Adrenal gland (tissue), 12 donors: ENCODE results near the gene ANKRD42. TPM values are rescaled to one million over a fixed set of nuclear protein-coding genes. Genes with fewer than 3 reads are reported as not detected.

ENCODE experiments used
- DNase-seq, 7 donors: peaks; one replicate each; pipeline ENCODE4 v3.0.0-alpha.2; 2019 to 2020
- H3K27ac ChIP-seq, 5 donors: fragments of 200-600 bp; sonication (generic) in 4 of 5; 1 replicate in 3 of 5; 2 replicates in 2 of 5; pipeline versions ENCODE4 v1.5.1 to v1.8.0; 2016 to 2020; ENCODE audit warnings: mild to moderate bottlenecking in 1 of 5
- H3K27me3 ChIP-seq: fragments of 200-600 bp; 2 replicates; pipeline ENCODE4 v1.8.0; 2021
- H3K36me3 ChIP-seq, 2 donors: fragments of 200-600 bp; replicated peaks in 1 of 2; 1 replicate in 1 of 2; 2 replicates in 1 of 2; pipeline versions ENCODE4 v1.5.1 to v1.8.0; 2018 to 2022
- H3K4me1 ChIP-seq, 2 donors: fragments of 200-600 bp; replicated peaks in 1 of 2; 1 replicate in 1 of 2; 2 replicates in 1 of 2; pipeline versions ENCODE4 v1.5.1 to v1.8.0; 2018 to 2021
- H3K4me3 ChIP-seq, 4 donors: fragments of 200-600 bp; sonication (generic) in 3 of 4; one replicate each; pipeline ENCODE4 v1.5.1; 2016 to 2018
- H3K9me3 ChIP-seq, 3 donors: fragments of 200-600 bp; sonication (generic) in 1 of 3; replicated peaks in 1 of 3; 1 replicate in 2 of 3; 2 replicates in 1 of 3; pipeline versions ENCODE4 v1.5.1 to v1.8.0; 2016 to 2021
- CTCF ChIP-seq, 6 experiments: fragments of 450-650 bp in 4 of 6; fragments of 200-600 bp in 2 of 6; sonication (generic) in 1 of 6; IDR thresholded peaks; 1 replicate in 5 of 6; 2 replicates in 1 of 6; pipeline versions ENCODE4 v1.5.1 to v1.8.0; 2016 to 2021; ENCODE audit warnings: antibody characterized with exemption in 6 of 6, mild to moderate bottlenecking in 2 of 6, moderate library complexity in 1 of 6
- POLR2A ChIP-seq, 2 donors: fragments of 450-650 bp; IDR thresholded peaks; one replicate each; pipeline ENCODE4 v1.6.1; 2017; ENCODE audit warnings: antibody characterized with exemption in 2 of 2, mild to moderate bottlenecking in 2 of 2, moderate library complexity in 1 of 2
- WGBS, 4 donors: extraction: QIAGEN DNeasy Blood & Tissue Kit in 2 of 4; methylation state at CpG; one replicate each; pipeline versions ENCODE4 v1.1.5 to v1.1.7; 2013 to 2017; 5-methylcytosine and 5-hydroxymethylcytosine counted together
- intact Hi-C, 2 donors: fragments of 100-400 bp; cut with DNase I; formaldehyde crosslinking; loops; one replicate each; pipeline versions ENCODE4 v1.14.1 to v1.15.0; 2022 to 2023
- polyA plus RNA-seq, 3 donors: library from polyadenylated mRNA; stranded (reverse); fragments of 200-250 nt in 2 of 3; fragments of 350-450 nt in 1 of 3; fragmentation: Illumina TruSeq in 1 of 3; extraction: RNeasy Lipid Tissue Mini Kit (QIAGEN cat#74804) in 1 of 3; gene quantifications; one replicate each; pipeline ENCODE4 v1.2.3, GENCODE V29; 2013 to 2014
- total RNA-seq, 9 donors: library from RNA; depleted of rRNA in 4 of 9; stranded (reverse); fragments of >200 nt in 4 of 9; fragments of 120-200 nt in 1 of 9; fragmentation: NEBNext Ultra II Directional in 1 of 9; extraction: Animal tissue kit (Norgen Biotek cat#: 25700) in 1 of 9; gene quantifications; one replicate each; pipeline versions ENCODE4 v1.1.0 to v1.2.4, GENCODE V29; 2013 to 2023
- donor health status: healthy with polysubstance abuse.
- donor health status: Bipolar disorder and iron deficiency.
- donor health status: DM: yes; HTN: yes; CAD: no.
- donor health status: DM: no; HTN: no; CAD: no.
- donor health status: DM: no; HTN: no; CAD: no.
- donor health status: DM: yes; HTN: yes; CAD: no.

ANKRD42 gene
- total and polyA plus RNA-seq, 12 donors, result 9.0 to 34.3 (median 23.3) TPM

GRCh38 chr11:83235825-83236224 lies 42.3 kb downstream of the ANKRD42 start:
- DNase-seq, result no peak
- no peak for TF ChIP-seq POLR2A (IDR thresholded peaks at IDR 0.05)
- TF ChIP-seq CTCF (IDR thresholded peaks at IDR 0.05), result no peak
- Histone ChIP-seq H3K27me3 (no peaks in the 10 kb centered on the region), H3K27ac (no peak overlapping the region), H3K4me1 (no peaks in the 10 kb centered on the region), H3K4me3 (no peak overlapping the region), H3K36me3 (no peaks in the 10 kb centered on the region), H3K9me3 (peaks cover 0 to 4% (median 0%) of the 10 kb centered on the region in 3 donors)
- intact Hi-C loops, result no loop called here
- whole genome bisulfite sequencing, 4 donors, result 31 to 43% (median 37%) methylated on average over 1 of the region's 1 CpG

DNA sequence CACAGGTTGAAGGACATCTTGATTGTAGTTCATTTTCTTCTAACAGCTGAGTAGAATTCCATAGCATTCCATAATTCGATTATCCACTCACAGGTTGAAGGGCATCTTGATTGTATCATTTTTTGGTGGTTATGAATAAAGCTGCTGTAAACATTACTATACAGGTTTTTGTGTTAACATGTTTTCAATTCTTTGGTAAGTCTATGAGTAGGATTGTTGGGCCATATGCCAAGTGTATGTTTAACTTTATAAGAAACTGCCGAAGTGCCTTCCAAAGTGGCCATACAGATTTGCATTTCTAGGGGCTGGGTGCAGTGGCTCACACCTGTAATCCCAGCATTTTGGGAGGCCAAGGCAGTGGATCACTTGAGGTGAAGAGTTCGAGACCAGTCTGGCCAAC lies 44.6 kb downstream of the ANKRD42 start:
- Histone ChIP-seq H3K27me3 (no peaks in the 10 kb centered on the region), H3K4me1 (no peaks in the 10 kb centered on the region), H3K4me3 (no peak overlapping the region), H3K27ac (no peak overlapping the region), H3K36me3 (no peaks in the 10 kb centered on the region), H3K9me3 (no peaks in the 10 kb centered on the region)
- DNase-seq, result no peak
- 70 to 91% (median 80%) methylated on average over 2 to 3 of the region's 3 CpGs for WGBS, 4 donors
- intact Hi-C loops, result no loop called here
- no peak for TF ChIP-seq CTCF (IDR thresholded peaks at IDR 0.05)
- TF ChIP-seq POLR2A (IDR thresholded peaks at IDR 0.05), result no peak

GRCh38 chr11:83241291-83241946 lies 47.9 kb downstream of the ANKRD42 start:
- Histone ChIP-seq H3K27ac (no peak overlapping the region), H3K4me1 (peaks cover 0 to under 1% of the 10 kb centered on the region in 2 donors), H3K27me3 (no peaks in the 10 kb centered on the region), H3K4me3 (no peak overlapping the region), H3K9me3 (no peaks in the 10 kb centered on the region), H3K36me3 (peaks cover 0 to 6% of the 10 kb centered on the region in 2 donors)
- intact Hi-C loops, result loop anchor here in 1 of 2 donors (5.0 kb wide), 1 partner anchor 571 kb away; no protein-coding TSS in a partner anchor
- 20 to 25% (median 24%) methylated on average over 5 of the region's 5 CpGs for WGBS, 4 donors
- peak; percentile 40 to 82 (median 52) for DNase-seq
- no peak for TF ChIP-seq POLR2A (IDR thresholded peaks at IDR 0.05)
- TF ChIP-seq CTCF (IDR thresholded peaks at IDR 0.05), result peak; percentile 27 to 58 (median 50)

GRCh38 chr11:83249445-83249844 lies 55.9 kb downstream of the ANKRD42 start:
- H3K27me3 ChIP-seq, result no peaks in the 10 kb centered on the region
- no peak for DNase-seq
- peaks cover 0 to 8% of the 10 kb centered on the region in 2 donors for H3K36me3 ChIP-seq
- H3K27ac ChIP-seq, result no peak overlapping the region
- peaks cover 7 to 14% of the 10 kb centered on the region in 2 donors for H3K4me1 ChIP-seq
- no peak for TF ChIP-seq CTCF (IDR thresholded peaks at IDR 0.05)
- TF ChIP-seq POLR2A (IDR thresholded peaks at IDR 0.05), result no peak
- no peak overlapping the region for H3K4me3 ChIP-seq
- intact Hi-C loops, result no loop called here
- no peaks in the 10 kb centered on the region for H3K9me3 ChIP-seq
- WGBS, 4 donors, result 100% methylated on average over 1 of the region's 1 CpG
